CD4-positive, alpha-beta T cell treated with Interleukin-4 for 1 hour (primary cell): ENCODE results near the gene KATNAL1.

Source experiments
- DNase-seq, 2 donors: peaks; one replicate each; pipeline ENCODE4 v3.0.0-alpha.2; 2020 to 2022

KATNAL1 gene

GRCh38 chr13:30307194-30307970 lies at the start of gene KATNAL1:
Gene KATNAL1 (minus strand): TSS chr13:30307551. CDS start chr13:30283777, 23,774 bp downstream.
- peak; percentile 72 to 79 for DNase-seq

- no peak for DNase-seq
Observed at GRCh38 chr13:30355839-30356238, 48.5 kb upstream of the KATNAL1 start.

GRCh38 chr13:30355384-30355699 lies 48.0 kb upstream of the KATNAL1 start:
- DNase-seq, result peak in 1 of 2 donors; percentile 60

- no peak for DNase-seq
Observed at GRCh38 chr13:30354493-30355383, 47.4 kb upstream of the KATNAL1 start.

- DNase-seq, result no peak
Observed at GRCh38 chr13:30353471-30354215, 46.3 kb upstream of the KATNAL1 start.

GRCh38 chr13:30353060-30353459 lies 45.7 kb upstream of the KATNAL1 start:
- DNase-seq, result no peak

- no peak for DNase-seq
Observed at GRCh38 chr13:30352121-30352520, 44.8 kb upstream of the KATNAL1 start.

GRCh38 chr13:30346789-30347167 lies 39.4 kb upstream of the KATNAL1 start:
- no peak for DNase-seq

GRCh38 chr13:30346153-30346788 lies 38.9 kb upstream of the KATNAL1 start:
- DNase-seq, result peak; percentile 76 to 79

GRCh38 chr13:30345426-30346100 lies 38.2 kb upstream of the KATNAL1 start:
- DNase-seq, result no peak

GRCh38 chr13:30341815-30342570 lies 34.6 kb upstream of the KATNAL1 start:
- DNase-seq, result no peak

- DNase-seq, result no peak
Observed at GRCh38 chr13:30340331-30341250, 33.2 kb upstream of the KATNAL1 start.

- DNase-seq, result no peak
Observed at GRCh38 chr13:30339738-30340330, 32.5 kb upstream of the KATNAL1 start.

- DNase-seq, result no peak
Observed at GRCh38 chr13:30338952-30339351, 31.6 kb upstream of the KATNAL1 start.

- no peak for DNase-seq
Observed at GRCh38 chr13:30338331-30338851, 31.0 kb upstream of the KATNAL1 start.

- DNase-seq, result no peak
Observed at GRCh38 chr13:30337061-30337610, 29.8 kb upstream of the KATNAL1 start.

- peak in 1 of 2 donors; percentile 59 for DNase-seq
Observed at GRCh38 chr13:30334663-30335386, 27.5 kb upstream of the KATNAL1 start.

GRCh38 chr13:30333616-30334015 lies 26.3 kb upstream of the KATNAL1 start:
- no peak for DNase-seq
